Left ventricle myocardium inferior (tissue), 1 donor: Measurements from ENCODE around the gene OVCA2. TPM values are rescaled to one million over a fixed set of nuclear protein-coding genes. Genes with fewer than 3 reads are reported as not detected.

ENCODE experiments used
- DNase-seq: peaks from one replicate; pipeline ENCODE4 v3.0.0-alpha.2; 2020
- H3K27ac ChIP-seq: fragments of 200-600 bp; replicated peaks from 2 replicates; pipeline ENCODE4 v1.8.0; 2021
- H3K27me3 ChIP-seq: fragments of 200-600 bp; 2 replicates; pipeline ENCODE4 v1.8.0; 2021; ENCODE audit warnings: low read depth
- H3K36me3 ChIP-seq: fragments of 200-600 bp; 2 replicates; pipeline ENCODE4 v1.8.0; 2021
- H3K4me1 ChIP-seq: fragments of 200-600 bp; 2 replicates; pipeline ENCODE4 v1.8.0; 2021
- H3K4me3 ChIP-seq: fragments of 200-600 bp; 2 replicates; pipeline ENCODE4 v1.8.0; 2021; ENCODE audit warnings: mild to moderate bottlenecking, moderate library complexity
- H3K9me3 ChIP-seq: fragments of 200-600 bp; replicated peaks from 2 replicates; pipeline ENCODE4 v1.8.0; 2021
- CTCF ChIP-seq: fragments of 200-600 bp; IDR thresholded peaks from 2 replicates; pipeline ENCODE4 v1.8.0; 2021; ENCODE audit warnings: antibody characterized with exemption, mild to moderate bottlenecking, borderline replicate concordance
- intact Hi-C: fragments of 100-400 bp; cut with micrococcal nuclease; formaldehyde crosslinking; loops from one replicate; pipeline ENCODE4 v1.11.0; 2022
- total RNA-seq: library from RNA; stranded (reverse); fragmentation: NEBNext Ultra II Directional; extraction: Animal tissue kit (Norgen Biotek cat#: 25700); gene quantifications from one replicate; pipeline ENCODE4 v1.2.1, GENCODE V29; 2021
- donor health status: DM: no; HTN: yes; CAD: no; lungs with severe emphysema.

OVCA2 gene
- total RNA-seq, 1 donor from 2014 or later = 16.6 TPM

DNA sequence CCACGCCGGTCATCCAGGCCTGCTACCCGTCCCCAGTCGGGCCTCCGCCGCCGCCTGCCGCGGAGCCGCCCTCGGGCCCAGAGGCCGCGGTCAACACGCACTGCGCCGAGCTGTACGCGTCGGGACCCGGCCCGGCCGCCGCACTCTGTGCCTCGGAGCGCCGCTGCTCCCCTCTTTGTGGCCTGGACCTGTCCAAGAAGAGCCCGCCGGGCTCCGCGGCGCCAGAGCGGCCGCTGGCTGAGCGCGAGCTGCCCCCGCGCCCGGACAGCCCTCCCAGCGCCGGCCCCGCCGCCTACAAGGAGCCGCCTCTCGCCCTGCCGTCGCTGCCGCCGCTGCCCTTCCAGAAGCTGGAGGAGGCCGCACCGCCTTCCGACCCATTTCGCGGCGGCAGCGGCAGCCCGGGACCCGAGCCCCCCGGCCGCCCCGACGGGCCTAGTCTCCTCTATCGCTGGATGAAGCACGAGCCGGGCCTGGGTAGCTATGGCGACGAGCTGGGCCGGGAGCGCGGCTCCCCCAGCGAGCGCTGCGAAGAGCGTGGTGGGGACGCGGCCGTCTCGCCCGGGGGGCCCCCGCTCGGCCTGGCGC lies 15.4 kb downstream of the OVCA2 start:
- TF ChIP-seq CTCF = no peak
- Histone ChIP-seq H3K27ac (peak overlapping the region; percentile 96), H3K4me1 (peaks cover 85% of the 10 kb centered on the region), H3K36me3 (peaks cover 47% of the 10 kb centered on the region), H3K9me3 (no peaks in the 10 kb centered on the region), H3K4me3 (peak overlapping the region; percentile 84), H3K27me3 (peaks cover 85% of the 10 kb centered on the region)
- no peak for DNase-seq
- intact Hi-C loops = no loop called here

GRCh38 chr17:2057760-2058585 lies 16.2 kb downstream of the OVCA2 start:
- DNase-seq = no peak
- H3K4me1 ChIP-seq = peaks cover 92% of the 10 kb centered on the region
- peak overlapping the region; percentile 96 for H3K27ac ChIP-seq
- TF ChIP-seq CTCF = no peak
- no peaks in the 10 kb centered on the region for H3K9me3 ChIP-seq
- intact Hi-C loops = no loop called here
- H3K36me3 ChIP-seq = peaks cover 51% of the 10 kb centered on the region
- peak overlapping the region; percentile 84 for H3K4me3 ChIP-seq
- peaks cover 84% of the 10 kb centered on the region for H3K27me3 ChIP-seq

DNA sequence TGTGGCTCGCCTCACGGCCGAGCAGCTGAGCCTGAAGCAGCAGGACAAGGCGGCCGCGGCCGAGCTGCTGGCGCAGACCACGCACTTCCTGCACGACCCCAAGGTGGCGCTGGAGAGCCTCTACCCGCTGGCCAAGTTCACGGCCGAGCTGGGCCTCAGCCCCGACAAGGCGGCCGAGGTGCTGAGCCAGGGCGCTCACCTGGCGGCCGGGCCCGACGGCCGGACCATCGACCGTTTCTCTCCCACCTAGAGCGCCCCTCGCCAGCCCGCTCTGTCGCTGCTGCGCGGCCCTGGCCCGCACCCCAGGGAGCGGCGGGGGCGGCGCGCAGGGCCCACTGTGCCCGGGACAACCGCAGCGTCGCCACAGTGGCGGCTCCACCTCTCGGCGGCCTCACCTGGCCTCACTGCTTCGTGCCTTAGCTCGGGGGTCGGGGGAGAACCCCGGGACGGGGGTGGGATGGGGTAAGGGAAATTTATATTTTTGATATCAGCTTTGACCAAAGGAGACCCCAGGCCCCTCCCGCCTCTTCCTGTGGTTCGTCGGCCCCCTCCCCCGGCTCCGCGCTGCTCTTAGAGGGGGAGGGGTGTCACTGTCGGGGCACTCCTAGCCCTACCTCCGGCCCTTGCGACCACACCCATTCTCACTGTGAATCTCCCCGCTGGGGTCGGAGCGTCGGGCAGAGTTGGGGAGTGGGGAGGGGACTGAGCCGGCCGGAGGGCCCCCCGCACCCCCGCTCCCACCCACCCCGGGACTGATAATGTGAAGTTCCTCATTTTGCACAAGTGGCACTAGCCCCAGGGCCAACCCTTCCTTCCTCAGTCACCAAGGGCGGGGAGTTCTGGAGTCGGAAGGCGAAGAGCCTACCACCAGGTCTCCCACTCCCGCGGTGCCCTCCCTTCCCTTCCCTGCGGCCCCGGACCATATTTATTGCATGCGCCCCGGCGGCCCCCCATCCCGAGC lies 17.0 kb downstream of the OVCA2 start:
- DNase-seq = peak; percentile 85
- H3K27ac ChIP-seq = peak overlapping the region; percentile 96
- peaks cover 75% of the 10 kb centered on the region for H3K27me3 ChIP-seq
- H3K4me3 ChIP-seq = peak overlapping the region; percentile 84
- peaks cover 55% of the 10 kb centered on the region for H3K36me3 ChIP-seq
- H3K4me1 ChIP-seq = peaks cover 94% of the 10 kb centered on the region
- H3K9me3 ChIP-seq = no peaks in the 10 kb centered on the region
- intact Hi-C loops = no loop called here
- peak; percentile 85 for TF ChIP-seq CTCF

DNA sequence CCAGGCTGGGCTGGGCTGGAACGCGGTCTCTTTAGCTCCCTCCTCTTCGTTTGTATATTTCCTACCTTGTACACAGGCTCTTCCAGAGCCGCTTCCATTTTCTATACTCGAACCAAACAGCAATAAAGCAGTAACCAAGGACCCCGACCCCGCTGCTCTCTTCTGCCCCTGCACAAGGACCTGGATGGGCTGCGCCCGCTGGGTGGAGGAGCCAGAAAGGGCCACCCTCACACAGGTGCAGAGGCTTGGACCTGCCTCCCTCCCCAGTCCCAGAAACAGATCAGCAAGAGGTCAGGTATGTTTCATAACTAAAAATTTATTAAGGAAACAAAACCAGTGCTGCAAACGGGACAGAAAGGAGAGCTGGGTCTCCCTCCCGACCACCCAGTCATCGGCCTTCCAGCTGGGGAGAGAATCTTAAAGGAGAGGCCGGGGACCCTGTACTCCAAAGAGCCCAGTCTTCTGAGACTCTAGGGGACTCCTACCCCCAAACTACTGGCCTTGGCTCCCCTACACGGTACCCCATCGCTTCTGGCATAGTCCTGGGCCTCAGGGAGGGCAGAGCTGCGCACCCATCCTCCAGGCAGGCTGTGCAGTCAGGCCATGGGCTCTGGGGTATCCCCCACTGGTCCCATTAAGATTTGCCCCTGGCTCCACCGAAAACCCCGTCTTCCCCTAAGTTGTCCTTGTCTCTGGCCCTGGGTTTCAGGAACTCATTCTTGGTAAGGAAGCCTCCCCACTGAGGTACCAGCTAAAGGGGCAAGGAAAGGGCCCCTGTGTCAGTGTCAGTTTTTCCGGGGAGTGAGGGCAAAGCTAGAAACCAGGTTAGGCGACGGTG lies 17.9 kb downstream of the OVCA2 start:
- no peak for TF ChIP-seq CTCF
- Histone ChIP-seq H3K9me3 (no peaks in the 10 kb centered on the region), H3K4me1 (peaks cover 94% of the 10 kb centered on the region), H3K27ac (peak overlapping the region; percentile 96), H3K27me3 (peaks cover 66% of the 10 kb centered on the region), H3K4me3 (peak overlapping the region; percentile 84), H3K36me3 (peaks cover 59% of the 10 kb centered on the region)
- intact Hi-C loops = no loop called here
- DNase-seq = no peak

DNA sequence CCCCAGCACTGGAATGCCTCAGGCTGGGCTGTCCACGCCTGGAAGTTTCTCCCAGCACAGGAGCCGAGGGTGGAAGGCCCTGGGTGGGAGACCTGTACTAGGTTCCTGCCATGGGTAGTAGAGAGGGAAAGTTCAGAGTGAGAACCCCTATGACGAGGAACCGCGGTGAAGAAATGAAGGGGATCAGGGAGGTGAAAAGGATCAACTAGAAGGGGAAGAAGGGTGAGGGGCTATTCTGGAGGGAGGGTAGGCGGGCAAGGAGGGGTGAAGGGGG lies 18.5 kb downstream of the OVCA2 start:
- Histone ChIP-seq H3K36me3 (peaks cover 65% of the 10 kb centered on the region), H3K27ac (peak overlapping the region; percentile 96), H3K27me3 (peaks cover 62% of the 10 kb centered on the region), H3K4me1 (peaks cover 95% of the 10 kb centered on the region), H3K9me3 (no peaks in the 10 kb centered on the region), H3K4me3 (peak overlapping the region; percentile 84)
- no peak for DNase-seq
- no peak for TF ChIP-seq CTCF
- intact Hi-C loops = no loop called here
